GM13976 (cell line): ENCODE data around the gene LMO7.

Experiments used
- DNase-seq: peaks from one replicate; pipeline ENCODE4 v3.0.0; 2012; ENCODE audit warnings: low spot score
- CTCF ChIP-seq: IDR thresholded peaks from 2 replicates; pipeline ENCODE4 v1.5.1; 2012; ENCODE audit warnings: borderline replicate concordance, mild to moderate bottlenecking; ENCODE audit not compliant: insufficient read depth; ENCODE audit errors: extremely low read depth, missing control alignments, control extremely low read depth
- in situ Hi-C: fragments of 300-500 bp; cut with MboI; formaldehyde crosslinking; loops from one replicate; pipeline ENCODE4 v1.12.0; 2022; ENCODE audit warnings: low sequenced_read_pairs, mixed read lengths, inconsistent platforms; ENCODE audit not compliant: unreplicated experiment

LMO7 gene

GRCh38 chr13:75643693-75644092 lies 7.6 kb downstream of the LMO7 start:
- TF ChIP-seq CTCF = no peak
- in situ Hi-C loops = no loop called here
- no peak for DNase-seq

- in situ Hi-C loops = no loop called here
- no peak for TF ChIP-seq CTCF
Measured at GRCh38 chr13:75645141-75645540, 9.0 kb downstream of the LMO7 start.

GRCh38 chr13:75647126-75647784 lies 11.1 kb downstream of the LMO7 start:
- peak; percentile 38 for DNase-seq
- TF ChIP-seq CTCF = no peak
- in situ Hi-C loops = no loop called here

More at GRCh38 chr13:75645141-75645540, 9.0 kb downstream of the LMO7 start:
- DNase-seq = no peak

- in situ Hi-C loops = no loop called here
- no peak for TF ChIP-seq CTCF
- no peak for DNase-seq
Measured at GRCh38 chr13:75648446-75648845, 12.3 kb downstream of the LMO7 start.

GRCh38 chr13:75651013-75651412 lies 14.9 kb downstream of the LMO7 start:
- DNase-seq = no peak
- no peak for TF ChIP-seq CTCF
- in situ Hi-C loops = no loop called here

GRCh38 chr13:75652726-75653125 lies 16.6 kb downstream of the LMO7 start:
- in situ Hi-C loops = no loop called here
- TF ChIP-seq CTCF = no peak
- DNase-seq = no peak
